PC-3 (cell line): ENCODE measurements around the gene SLC7A10.

Source experiments
- CTCF ChIP-seq: fragments of 300-600 bp; sonication (generic); conservative IDR thresholded peaks from 2 replicates; pipeline ENCODE4 v1.5.1; 2017; ENCODE audit warnings: antibody characterized with exemption, low read depth, mild to moderate bottlenecking, low read length
- EZH2 ChIP-seq: fragments of 300-600 bp; sonication (generic); IDR thresholded peaks from one replicate; pipeline ENCODE4 v1.6.1; 2017; ENCODE audit warnings: antibody characterized with exemption, mild to moderate bottlenecking, low read length; ENCODE audit not compliant: unreplicated experiment
- EZH2phosphoT487 ChIP-seq: fragments of 300-600 bp; sonication (generic); IDR thresholded peaks from 2 replicates; pipeline ENCODE4 v1.6.1; 2018; ENCODE audit warnings: mild to moderate bottlenecking, antibody characterized with exemption, low read length, borderline replicate concordance

GRCh38 chr19:33232656-33233055, 7.0 kb upstream of the SLC7A10 start:
- no peak for TF ChIP-seq CTCF
- TF ChIP-seq EZH2 = no peak
- TF ChIP-seq EZH2phosphoT487 = no peak
